G401.6 (cell line): ENCODE results near the gene DRC7.

Source experiments
- FAIRE-seq: peaks from 2 replicates; lab custom pipeline; 2012; peaks lifted over from hg19 to GRCh38; lab: Jason Lieb, UNC

Gene DRC7

GRCh38 chr16:57690782-57691471 is 3.7 kb upstream of the DRC7 start:
- no peak for FAIRE-seq

GRCh38 chr16:57692636-57693035 is 2.0 kb upstream of the DRC7 start:
- no peak for FAIRE-seq

GRCh38 chr16:57693550-57693949 is 1.1 kb upstream of the DRC7 start:
- FAIRE-seq: no peak

GRCh38 chr16:57694231-57694724 is 328 bp upstream of the DRC7 start:
- no peak for FAIRE-seq

GRCh38 chr16:57695680-57696069 is 1.1 kb downstream of the DRC7 start:
- no peak for FAIRE-seq

- no peak for FAIRE-seq
These were observed 1.6 kb downstream of the DRC7 start for GRCh38 chr16:57696240-57696639.

- FAIRE-seq: no peak
These were observed 3.4 kb downstream of the DRC7 start for GRCh38 chr16:57697896-57698537.

- FAIRE-seq: no peak
These were observed 4.3 kb downstream of the DRC7 start for GRCh38 chr16:57698812-57699405.

- FAIRE-seq: no peak
These were observed 4.9 kb downstream of the DRC7 start for GRCh38 chr16:57699481-57699880.

- no peak for FAIRE-seq
These were observed 5.3 kb downstream of the DRC7 start for GRCh38 chr16:57699899-57700298.

GRCh38 chr16:57700781-57701551 is 6.4 kb downstream of the DRC7 start:
- no peak for FAIRE-seq

- no peak for FAIRE-seq
These were observed 7.3 kb downstream of the DRC7 start for GRCh38 chr16:57701759-57702371.

GRCh38 chr16:57703416-57704010 is 8.9 kb downstream of the DRC7 start:
- FAIRE-seq: no peak

- FAIRE-seq: no peak
These were observed 9.7 kb downstream of the DRC7 start for GRCh38 chr16:57704011-57704904.

GRCh38 chr16:57704905-57705852 is 10.6 kb downstream of the DRC7 start:
- FAIRE-seq: no peak

- no peak for FAIRE-seq
These were observed 12.1 kb downstream of the DRC7 start for GRCh38 chr16:57706717-57707116.

GRCh38 chr16:57707331-57707730 is 12.7 kb downstream of the DRC7 start:
- FAIRE-seq: no peak

GRCh38 chr16:57708168-57708567 is 13.6 kb downstream of the DRC7 start:
- no peak for FAIRE-seq

GRCh38 chr16:57709663-57710062 is 15.1 kb downstream of the DRC7 start:
- no peak for FAIRE-seq

GRCh38 chr16:57711346-57711745 is 16.7 kb downstream of the DRC7 start:
- no peak for FAIRE-seq
